Measurements from ENCODE around the gene BAZ1B. TPM values are rescaled to one million over a fixed set of nuclear protein-coding genes. Genes with fewer than 3 reads are reported as not detected.

Gene BAZ1B
- total RNA-seq, 1 experiment from 2014 or later: 66.3 TPM

- TF ChIP-seq, protein P1, sequence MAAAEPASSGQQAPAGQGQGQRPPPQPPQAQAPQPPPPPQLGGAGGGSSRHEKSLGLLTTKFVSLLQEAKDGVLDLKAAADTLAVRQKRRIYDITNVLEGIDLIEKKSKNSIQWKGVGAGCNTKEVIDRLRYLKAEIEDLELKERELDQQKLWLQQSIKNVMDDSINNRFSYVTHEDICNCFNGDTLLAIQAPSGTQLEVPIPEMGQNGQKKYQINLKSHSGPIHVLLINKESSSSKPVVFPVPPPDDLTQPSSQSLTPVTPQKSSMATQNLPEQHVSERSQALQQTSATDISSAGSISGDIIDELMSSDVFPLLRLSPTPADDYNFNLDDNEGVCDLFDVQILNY (CRISPR knock-in tag; IDR thresholded peaks at IDR 0.05): no peak
- no peak for TF ChIP-seq HMGA2 (CRISPR knock-in tag; IDR thresholded peaks at IDR 0.05)
- no peak for TF ChIP-seq ZNF219 (CRISPR knock-in tag; IDR thresholded peaks at IDR 0.05; ENCODE audit: borderline replicate concordance)
- no peak for TF ChIP-seq ETV6 (CRISPR knock-in tag; IDR thresholded peaks at IDR 0.05)
- no peak for TF ChIP-seq CBFB (CRISPR knock-in tag; IDR thresholded peaks at IDR 0.05; ENCODE audit: low read depth)
- no peak for TF ChIP-seq KAT7 (CRISPR knock-in tag; IDR thresholded peaks at IDR 0.05; ENCODE audit: borderline replicate concordance)
- TF ChIP-seq GABPB1 (CRISPR knock-in tag; IDR thresholded peaks at IDR 0.05): no peak
- no peak for TF ChIP-seq AR (CRISPR knock-in tag; IDR thresholded peaks at IDR 0.05)
- ChIA-PET CTCF (interaction anchor here (1.3 kb wide), 1 partner anchor 124 kb away, joined by 7 read pairs; no protein-coding TSS in a partner anchor), POLR2A (no interaction called here)
- H3K4me1 Mint-ChIP-seq: no peaks in the 10 kb centered on the region
- no peak for DNase-seq (ENCODE audit: low spot score)
- no peaks in the 10 kb centered on the region for H3K27me3 Mint-ChIP-seq (ENCODE audit: low read depth)
- H3K27ac Mint-ChIP-seq: no peak overlapping the region
- no peaks in the 10 kb centered on the region for H3K9me3 Mint-ChIP-seq
- peaks cover 78% of the 10 kb centered on the region for H3K36me3 Mint-ChIP-seq
- ATAC-seq: no peak
- no peak overlapping the region for H3K4me3 Mint-ChIP-seq
These were observed 73.5 kb downstream of the BAZ1B start for GRCh38 chr7:73448609-73449008.

DNA sequence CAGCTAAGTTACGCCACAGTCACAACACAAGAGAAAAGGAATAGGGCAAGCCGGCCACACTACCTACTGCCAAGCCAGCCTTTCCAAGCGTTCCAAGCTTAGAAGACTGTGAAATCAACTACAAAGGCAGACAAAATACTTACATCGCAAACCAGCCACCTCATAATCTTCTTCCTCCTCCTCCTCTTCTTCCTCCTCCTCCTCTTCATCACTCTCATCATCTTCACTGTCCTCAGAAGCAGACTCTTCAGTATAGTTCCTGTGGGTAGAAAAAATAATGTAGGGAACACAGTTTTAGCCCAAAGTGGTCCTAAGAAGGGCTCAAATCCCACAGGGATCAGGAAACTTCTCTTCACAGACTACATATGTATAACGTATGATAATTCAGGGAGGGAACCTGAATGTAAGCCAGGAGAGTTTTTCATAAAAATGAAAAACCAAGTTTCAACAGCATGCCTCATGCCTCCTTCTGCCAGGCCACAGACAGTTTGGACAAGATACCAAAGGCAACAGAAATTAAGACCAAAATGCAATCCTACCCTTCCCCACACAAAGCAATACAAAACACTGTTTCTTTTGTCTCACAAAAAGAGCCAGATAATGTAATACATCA lies 74.9 kb downstream of the BAZ1B start:
- no peak for TF ChIP-seq GRHL2 (CRISPR knock-in tag; IDR thresholded peaks at IDR 0.05; ENCODE audit: insufficient replicate concordance, severe bottlenecking)
- Mint-ChIP-seq H3K9me3 (no peaks in the 10 kb centered on the region), H3K27ac (no peak overlapping the region), H3K4me3 (no peak overlapping the region), H3K36me3 (peaks cover 89% of the 10 kb centered on the region), H3K27me3 (ENCODE audit: low read depth) (no peaks in the 10 kb centered on the region), H3K4me1 (peaks cover 3% of the 10 kb centered on the region; the same call in 1 of the 2 replicates)
- ChIA-PET CTCF (interaction anchor here (0.7 to 1.9 kb wide), 2 partner anchors 105 to 159 kb away, joined by 4 to 7 read pairs; no protein-coding TSS in a partner anchor), POLR2A (no interaction called here)
- ATAC-seq (no peak), DNase-seq (ENCODE audit: low spot score) (no peak)

DNA sequence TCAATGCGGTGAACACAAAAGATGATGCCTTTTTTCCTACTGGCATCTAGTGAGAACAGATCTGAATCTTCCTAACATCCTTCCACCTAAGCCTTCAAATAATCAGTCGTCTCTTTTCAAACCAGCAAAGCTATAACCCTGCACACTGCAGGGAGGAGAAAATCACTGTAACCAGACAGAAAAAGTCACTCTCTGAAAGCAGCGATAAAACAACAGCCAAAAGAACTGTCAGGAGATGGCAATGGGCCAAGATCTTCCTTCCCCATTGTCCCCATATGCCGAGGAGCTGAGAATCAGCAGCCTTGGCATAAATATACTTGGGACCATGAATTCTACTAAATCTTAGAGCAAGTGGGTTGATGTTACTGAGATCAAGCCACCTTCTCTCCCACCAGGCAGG lies 75.4 kb downstream of the BAZ1B start:
- TF ChIP-seq ERG (CRISPR knock-in tag; IDR thresholded peaks at IDR 0.05) (no peak), FOXJ3 (CRISPR knock-in tag; IDR thresholded peaks at IDR 0.05; ENCODE audit: borderline replicate concordance) (no peak)
- Mint-ChIP-seq H3K36me3 (peaks cover 91% of the 10 kb centered on the region), H3K27ac (no peak overlapping the region), H3K27me3 (ENCODE audit: low read depth) (no peaks in the 10 kb centered on the region), H3K4me1 (peaks cover 3% of the 10 kb centered on the region; the same call in 1 of the 2 replicates), H3K9me3 (no peaks in the 10 kb centered on the region), H3K4me3 (no peak overlapping the region)
- ATAC-seq (no peak), DNase-seq (ENCODE audit: low spot score) (no peak)
- POLR2A ChIA-PET: no interaction called here
- CTCF ChIA-PET: interaction anchor here (0.7 to 1.9 kb wide), 2 partner anchors 104 to 160 kb away, joined by 4 to 7 read pairs; no protein-coding TSS in a partner anchor

GRCh38 chr7:73443548-73444255 lies 78.4 kb downstream of the BAZ1B start:
- Mint-ChIP-seq H3K4me3 (no peak overlapping the region), H3K36me3 (peaks cover 83% of the 10 kb centered on the region)
- no peak for ATAC-seq
- TF ChIP-seq TEAD4 (CRISPR knock-in tag; IDR thresholded peaks at IDR 0.05) (no peak), ZNF138 (CRISPR knock-in tag; conservative IDR thresholded peaks at IDR 0.05) (no peak), ATF2 (CRISPR knock-in tag; IDR thresholded peaks at IDR 0.05; ENCODE audit: borderline replicate concordance, low read depth) (no peak), ESRRA (CRISPR knock-in tag; IDR thresholded peaks at IDR 0.05; ENCODE audit: borderline replicate concordance) (no peak)
- TF ChIP-seq, protein P2, sequence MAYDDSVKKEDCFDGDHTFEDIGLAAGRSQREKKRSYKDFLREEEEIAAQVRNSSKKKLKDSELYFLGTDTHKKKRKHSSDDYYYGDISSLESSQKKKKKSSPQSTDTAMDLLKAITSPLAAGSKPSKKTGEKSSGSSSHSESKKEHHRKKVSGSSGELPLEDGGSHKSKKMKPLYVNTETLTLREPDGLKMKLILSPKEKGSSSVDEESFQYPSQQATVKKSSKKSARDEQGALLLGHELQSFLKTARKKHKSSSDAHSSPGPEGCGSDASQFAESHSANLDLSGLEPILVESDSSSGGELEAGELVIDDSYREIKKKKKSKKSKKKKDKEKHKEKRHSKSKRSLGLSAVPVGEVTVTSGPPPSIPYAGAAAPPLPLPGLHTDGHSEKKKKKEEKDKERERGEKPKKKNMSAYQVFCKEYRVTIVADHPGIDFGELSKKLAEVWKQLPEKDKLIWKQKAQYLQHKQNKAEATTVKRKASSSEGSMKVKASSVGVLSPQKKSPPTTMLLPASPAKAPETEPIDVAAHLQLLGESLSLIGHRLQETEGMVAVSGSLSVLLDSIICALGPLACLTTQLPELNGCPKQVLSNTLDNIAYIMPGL (CRISPR knock-in tag; IDR thresholded peaks at IDR 0.05): no peak
- TF ChIP-seq, protein P3, sequence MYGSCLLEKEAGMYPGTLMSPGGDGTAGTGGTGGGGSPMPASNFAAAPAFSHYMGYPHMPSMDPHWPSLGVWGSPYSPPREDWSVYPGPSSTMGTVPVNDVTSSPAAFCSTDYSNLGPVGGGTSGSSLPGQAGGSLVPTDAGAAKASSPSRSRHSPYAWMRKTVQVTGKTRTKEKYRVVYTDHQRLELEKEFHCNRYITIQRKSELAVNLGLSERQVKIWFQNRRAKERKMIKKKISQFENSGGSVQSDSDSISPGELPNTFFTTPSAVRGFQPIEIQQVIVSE (CRISPR knock-in tag; IDR thresholded peaks at IDR 0.05; ENCODE audit: borderline replicate concordance): no peak

More at GRCh38 chr7:73443548-73444255, 78.4 kb downstream of the BAZ1B start:
- CTCF ChIA-PET: interaction anchor here (1.7 kb wide), 1 partner anchor 119 kb away, joined by 9 read pairs; no protein-coding TSS in a partner anchor
- Mint-ChIP-seq H3K9me3 (no peaks in the 10 kb centered on the region), H3K27ac (no peak overlapping the region), H3K27me3 (ENCODE audit: low read depth) (no peaks in the 10 kb centered on the region), H3K4me1 (peaks cover 3% of the 10 kb centered on the region; the same call in 1 of the 2 replicates)
- no peak for DNase-seq (ENCODE audit: low spot score)
- POLR2A ChIA-PET: no interaction called here

Measured in WTC11 (cell line).